Calu3 (cell line): ENCODE data around the gene SPX. TPM values are rescaled to one million over a fixed set of nuclear protein-coding genes. Genes with fewer than 3 reads are reported as not detected.

ENCODE experiments used
- BruUV-seq: library from RNA; stranded (reverse); fragments of 400-500 nt; replicated peaks from 2 replicates; lab custom pipeline; 2021; lab: Mats Ljungman, UMichigan
- CTCF ChIA-PET: fragments of 300-600 bp; sonication (Branson Sonifier 250); formaldehyde crosslinking; loops from one replicate; lab custom pipeline; 2022; ENCODE audit warnings: antibody characterized with exemption; lab: Charles Lee
- DNase-seq: peaks from one replicate; pipeline ENCODE4 v3.0.0; 2022
- H3K27ac Mint-ChIP-seq: one replicate; pipeline ENCODE4 v1.8.0; 2022; ENCODE audit warnings: mixed read lengths; ENCODE audit not compliant: unreplicated experiment
- H3K27me3 Mint-ChIP-seq: one replicate; pipeline ENCODE4 v1.8.0; 2022; ENCODE audit warnings: mixed read lengths; ENCODE audit not compliant: unreplicated experiment
- H3K36me3 Mint-ChIP-seq: one replicate; pipeline ENCODE4 v1.8.0; 2022; ENCODE audit warnings: mild to moderate bottlenecking, moderate library complexity, mixed read lengths; ENCODE audit not compliant: insufficient read depth, unreplicated experiment
- H3K4me1 Mint-ChIP-seq: one replicate; pipeline ENCODE4 v1.8.0; 2022; ENCODE audit warnings: mild to moderate bottlenecking, low read depth, mixed read lengths; ENCODE audit not compliant: unreplicated experiment
- H3K4me3 Mint-ChIP-seq: one replicate; pipeline ENCODE4 v1.8.0; 2022; ENCODE audit warnings: mild to moderate bottlenecking, low read depth, moderate library complexity, mixed read lengths; ENCODE audit not compliant: unreplicated experiment
- H3K9me3 Mint-ChIP-seq: one replicate; pipeline ENCODE4 v1.8.0; 2022; ENCODE audit warnings: low read depth, mixed read lengths; ENCODE audit not compliant: unreplicated experiment
- intact Hi-C: fragments of 100-400 bp; cut with micrococcal nuclease; formaldehyde crosslinking; loops from one replicate; pipeline ENCODE4 v1.10.0; 2022; ENCODE audit not compliant: unreplicated experiment
- total RNA-seq: library from RNA; stranded (reverse); gene quantifications from 2 replicates; pipeline ENCODE4 v1.2.3, GENCODE V29; 2022
- TF ChIP-seq, protein P1 (sequence below): fragments of 200-600 bp; IDR thresholded peaks from one replicate; pipeline ENCODE4 v1.8.0; 2022; ENCODE audit warnings: antibody characterized with exemption; ENCODE audit not compliant: unreplicated experiment

Gene SPX
- total RNA-seq, 1 experiment from 2014 or later, result not detected

GRCh38 chr12:21523148-21523547 is 2.9 kb upstream of the SPX start:
- CTCF ChIA-PET, result no interaction called here
- H3K36me3 Mint-ChIP-seq, result peaks cover 10% of the 10 kb centered on the region
- TF ChIP-seq, protein P1, sequence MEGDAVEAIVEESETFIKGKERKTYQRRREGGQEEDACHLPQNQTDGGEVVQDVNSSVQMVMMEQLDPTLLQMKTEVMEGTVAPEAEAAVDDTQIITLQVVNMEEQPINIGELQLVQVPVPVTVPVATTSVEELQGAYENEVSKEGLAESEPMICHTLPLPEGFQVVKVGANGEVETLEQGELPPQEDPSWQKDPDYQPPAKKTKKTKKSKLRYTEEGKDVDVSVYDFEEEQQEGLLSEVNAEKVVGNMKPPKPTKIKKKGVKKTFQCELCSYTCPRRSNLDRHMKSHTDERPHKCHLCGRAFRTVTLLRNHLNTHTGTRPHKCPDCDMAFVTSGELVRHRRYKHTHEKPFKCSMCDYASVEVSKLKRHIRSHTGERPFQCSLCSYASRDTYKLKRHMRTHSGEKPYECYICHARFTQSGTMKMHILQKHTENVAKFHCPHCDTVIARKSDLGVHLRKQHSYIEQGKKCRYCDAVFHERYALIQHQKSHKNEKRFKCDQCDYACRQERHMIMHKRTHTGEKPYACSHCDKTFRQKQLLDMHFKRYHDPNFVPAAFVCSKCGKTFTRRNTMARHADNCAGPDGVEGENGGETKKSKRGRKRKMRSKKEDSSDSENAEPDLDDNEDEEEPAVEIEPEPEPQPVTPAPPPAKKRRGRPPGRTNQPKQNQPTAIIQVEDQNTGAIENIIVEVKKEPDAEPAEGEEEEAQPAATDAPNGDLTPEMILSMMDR, result no peak
- H3K4me3 Mint-ChIP-seq, result no peak overlapping the region
- no peaks in the 10 kb centered on the region for H3K4me1 Mint-ChIP-seq
- no peak for DNase-seq
- no peaks in the 10 kb centered on the region for H3K27me3 Mint-ChIP-seq
- BruUV-seq, result no TSS peak
- H3K9me3 Mint-ChIP-seq, result peaks cover 8% of the 10 kb centered on the region
- intact Hi-C loops, result no loop called here
- no peak overlapping the region for H3K27ac Mint-ChIP-seq

- Mint-ChIP-seq H3K9me3 (peaks cover 8% of the 10 kb centered on the region), H3K27me3 (peaks cover 26% of the 10 kb centered on the region), H3K27ac (no peak overlapping the region), H3K4me1 (no peaks in the 10 kb centered on the region), H3K36me3 (peaks cover 5% of the 10 kb centered on the region), H3K4me3 (peak overlapping the region; percentile 69)
- CTCF ChIA-PET, result no interaction called here
- DNase-seq, result no peak
- intact Hi-C loops, result loop anchor here (1.0 kb wide), 1 partner anchor 28 kb away; no protein-coding TSS in a partner anchor
- TF ChIP-seq, protein P1, result no peak
- BruUV-seq, result no TSS peak
Observed at GRCh38 chr12:21526721-21527345, 737 bp downstream of the SPX start.

DNA sequence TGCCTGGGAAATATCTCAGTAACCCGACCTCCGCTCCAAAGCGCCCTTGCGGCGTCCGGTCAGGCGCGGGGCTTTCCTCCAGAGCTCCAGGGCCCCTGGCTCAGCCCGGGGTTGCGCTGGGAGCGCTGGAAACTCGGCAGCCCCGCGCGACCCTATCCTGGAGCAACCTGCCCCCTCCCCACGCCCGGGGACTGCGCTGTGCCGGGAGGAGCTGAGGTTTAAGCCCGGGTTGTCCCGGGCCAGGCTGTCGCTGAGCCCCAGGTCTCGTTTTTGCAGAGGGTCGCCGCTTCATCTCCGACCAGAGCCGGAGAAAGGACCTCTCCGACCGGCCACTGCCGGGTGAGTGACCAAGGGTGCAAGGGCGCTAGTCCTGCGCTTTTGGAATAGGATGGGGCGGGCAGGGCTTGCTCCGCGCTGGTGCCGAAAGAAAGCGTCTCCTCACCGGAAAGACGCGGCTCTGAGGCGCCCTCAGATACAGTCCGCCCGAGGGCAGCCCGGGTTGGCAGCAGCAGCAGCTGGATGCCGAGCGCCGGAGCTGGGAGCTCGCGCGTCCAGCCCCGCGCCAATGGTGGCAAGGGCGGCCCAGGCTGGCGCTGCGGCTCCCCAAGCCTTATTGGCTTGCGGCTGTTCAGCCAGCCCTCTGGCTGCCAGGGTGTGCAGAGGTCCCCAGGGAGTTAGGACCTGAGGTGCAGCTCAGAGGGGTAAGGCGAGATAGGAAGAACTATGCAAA is 1.5 kb downstream of the SPX start:
- Mint-ChIP-seq H3K4me1 (no peaks in the 10 kb centered on the region), H3K4me3 (peak overlapping the region; percentile 69), H3K27ac (no peak overlapping the region), H3K9me3 (peaks cover 8% of the 10 kb centered on the region), H3K36me3 (peaks cover 5% of the 10 kb centered on the region), H3K27me3 (peaks cover 26% of the 10 kb centered on the region)
- DNase-seq, result peak; percentile 52
- intact Hi-C loops, result loop anchor here (1.0 kb wide), 1 partner anchor 28 kb away; no protein-coding TSS in a partner anchor
- CTCF ChIA-PET, result no interaction called here
- no TSS peak for BruUV-seq
- TF ChIP-seq, protein P1, result no peak

- peaks cover 26% of the 10 kb centered on the region for H3K27me3 Mint-ChIP-seq
- no peak overlapping the region for H3K4me3 Mint-ChIP-seq
- H3K27ac Mint-ChIP-seq, result no peak overlapping the region
- TF ChIP-seq, protein P1, result no peak
- no peaks in the 10 kb centered on the region for H3K4me1 Mint-ChIP-seq
- intact Hi-C loops, result no loop called here
- peaks cover 5% of the 10 kb centered on the region for H3K36me3 Mint-ChIP-seq
- peaks cover 8% of the 10 kb centered on the region for H3K9me3 Mint-ChIP-seq
- DNase-seq, result no peak
- no TSS peak for BruUV-seq
- CTCF ChIA-PET, result no interaction called here
Observed at GRCh38 chr12:21528953-21529352, 2.9 kb downstream of the SPX start.
